ENCODE results near the gene MYD88.
"Not testable (repeated sequence)": the region's sequence is repeated elsewhere in the genome, so short reads cannot be mapped to it uniquely, and the experiment has no call there.

The MYD88 gene

GRCh38 chr3:38128303-38128655, 10.2 kb upstream of the MYD88 start:
- Histone ChIP-seq H3K36me3 (no peaks in the 10 kb centered on the region), H3K9me3 (no peaks in the 10 kb centered on the region), H3K4me1 (no peaks in the 10 kb centered on the region), H3K27me3 (no peaks in the 10 kb centered on the region), H3K4me3 (ENCODE audit: low read depth, low read length) (no peak overlapping the region)
- no peak for DNase-seq
- no peak for TF ChIP-seq CTCF (IDR thresholded peaks at IDR 0.05; ENCODE audit: low read depth, low read length)

GRCh38 chr3:38129058-38129457, 9.4 kb upstream of the MYD88 start:
- H3K27me3 ChIP-seq = no peaks in the 10 kb centered on the region
- no peaks in the 10 kb centered on the region for H3K4me1 ChIP-seq
- H3K4me3 ChIP-seq (ENCODE audit: low read depth, low read length) = no peak overlapping the region
- H3K9me3 ChIP-seq = no peaks in the 10 kb centered on the region
- no peak for DNase-seq
- no peaks in the 10 kb centered on the region for H3K36me3 ChIP-seq
- no peak for TF ChIP-seq CTCF (IDR thresholded peaks at IDR 0.05; ENCODE audit: low read depth, low read length)

- H3K27me3 ChIP-seq = no peaks in the 10 kb centered on the region
- no peaks in the 10 kb centered on the region for H3K36me3 ChIP-seq
- no peaks in the 10 kb centered on the region for H3K4me1 ChIP-seq
Observed at GRCh38 chr3:38130631-38131065, 7.8 kb upstream of the MYD88 start.

GRCh38 chr3:38131621-38132369, 6.7 kb upstream of the MYD88 start:
- H3K9me3 ChIP-seq = no peaks in the 10 kb centered on the region
- H3K27me3 ChIP-seq = no peaks in the 10 kb centered on the region
- H3K4me3 ChIP-seq (ENCODE audit: low read depth, low read length) = no peak overlapping the region
- peak; percentile 52 for TF ChIP-seq CTCF (IDR thresholded peaks at IDR 0.05; ENCODE audit: low read depth, low read length)
- peak; percentile 47 for DNase-seq
- no peaks in the 10 kb centered on the region for H3K36me3 ChIP-seq
- H3K4me1 ChIP-seq = no peaks in the 10 kb centered on the region

More at GRCh38 chr3:38130631-38131065, 7.8 kb upstream of the MYD88 start:
- Histone ChIP-seq H3K4me3 (ENCODE audit: low read depth, low read length) (no peak overlapping the region), H3K9me3 (no peaks in the 10 kb centered on the region)
- DNase-seq = no peak
- no peak for TF ChIP-seq CTCF (IDR thresholded peaks at IDR 0.05; ENCODE audit: low read depth, low read length)

GRCh38 chr3:38133209-38133556, 5.3 kb upstream of the MYD88 start:
- H3K27me3 ChIP-seq = no peaks in the 10 kb centered on the region
- no peaks in the 10 kb centered on the region for H3K4me1 ChIP-seq
- no peaks in the 10 kb centered on the region for H3K36me3 ChIP-seq
- TF ChIP-seq CTCF (IDR thresholded peaks at IDR 0.05; ENCODE audit: low read depth, low read length) = no peak
- no peaks in the 10 kb centered on the region for H3K9me3 ChIP-seq
- DNase-seq = no peak
- no peak overlapping the region for H3K4me3 ChIP-seq (ENCODE audit: low read depth, low read length)

- Histone ChIP-seq H3K9me3 (no peaks in the 10 kb centered on the region), H3K36me3 (no peaks in the 10 kb centered on the region), H3K27me3 (no peaks in the 10 kb centered on the region), H3K4me3 (ENCODE audit: low read depth, low read length) (no peak overlapping the region), H3K4me1 (no peaks in the 10 kb centered on the region)
- no peak for DNase-seq
- no peak for TF ChIP-seq CTCF (IDR thresholded peaks at IDR 0.05; ENCODE audit: low read depth, low read length)
Observed at GRCh38 chr3:38133557-38134405, 4.7 kb upstream of the MYD88 start.

GRCh38 chr3:38134517-38135143, 3.8 kb upstream of the MYD88 start:
- not testable (repeated sequence) for H3K4me1 ChIP-seq

GRCh38 chr3:38135621-38136277, 2.7 kb upstream of the MYD88 start:
- not testable (repeated sequence) for H3K27me3 ChIP-seq, H3K9me3 ChIP-seq, H3K4me1 ChIP-seq, DNase-seq, H3K36me3 ChIP-seq
- peak overlapping the region; percentile 70 for H3K4me3 ChIP-seq (ENCODE audit: low read depth, low read length)

More at GRCh38 chr3:38134517-38135143, 3.8 kb upstream of the MYD88 start:
- H3K36me3 ChIP-seq; DNase-seq; H3K27me3 ChIP-seq; H3K9me3 ChIP-seq; H3K4me3 ChIP-seq (ENCODE audit: low read depth, low read length): not testable (repeated sequence)

Measured in BE2C (cell line).